H1 (cell line): Measurements from ENCODE around the gene C1QTNF7. TPM values are rescaled to one million over a fixed set of nuclear protein-coding genes. Genes with fewer than 3 reads are reported as not detected.

Experiments used
- CTCF ChIA-PET: fragments of 300-600 bp; sonication (Branson Sonifier 250); formaldehyde crosslinking; loops from one replicate; lab custom pipeline; 2021; ENCODE audit not compliant: partially characterized antibody; lab: Charles Lee
- POLR2A ChIA-PET: fragments of 300-600 bp; sonication (Branson Sonifier 250); formaldehyde crosslinking; loops from one replicate; lab custom pipeline; 2021; ENCODE audit warnings: inconsistent platforms; ENCODE audit not compliant: partially characterized antibody; lab: Charles Lee
- DNase-seq, 2 experiments: peaks; one replicate each; pipeline versions ENCODE4 v3.0.0 to v3.0.0-alpha.2; 2010 to 2022; ENCODE audit warnings: low spot score in 2 of 2, low read depth in 1 of 2, mixed read lengths in 1 of 2
- FAIRE-seq: peaks from 2 replicates; lab custom pipeline; 2011; peaks lifted over from hg19 to GRCh38; lab: Jason Lieb, UNC
- H2AFZ ChIP-seq: 2 replicates; pipeline ENCODE4 v1.8.1; 2012; ENCODE audit warnings: low read length, inconsistent platforms
- H2AK5ac ChIP-seq: 2 replicates; pipeline ENCODE4 v1.6.1; 2013; ENCODE audit warnings: low read depth, low read length
- H2BK120ac ChIP-seq: replicated peaks from 2 replicates; pipeline ENCODE3; 2013; ENCODE audit warnings: low read depth, low read length, inconsistent platforms
- H2BK12ac ChIP-seq: 2 replicates; pipeline ENCODE4 v1.6.1; 2013; ENCODE audit warnings: low read depth, low read length
- H2BK15ac ChIP-seq: 2 replicates; pipeline ENCODE4 v1.6.1; 2013; ENCODE audit warnings: low read length
- H2BK20ac ChIP-seq: 2 replicates; pipeline ENCODE4 v1.6.1; 2013; ENCODE audit warnings: low read length
- H2BK5ac ChIP-seq: 2 replicates; pipeline ENCODE4 v1.6.1; 2013; ENCODE audit warnings: low read depth, low read length
- H3K14ac ChIP-seq: 2 replicates; pipeline ENCODE4 v1.6.1; 2013; ENCODE audit warnings: inconsistent platforms; ENCODE audit not compliant: insufficient read length
- H3K18ac ChIP-seq: 2 replicates; pipeline ENCODE4 v1.6.1; 2013; ENCODE audit warnings: low read length; ENCODE audit errors: extremely low read depth
- H3K23ac ChIP-seq: 2 replicates; pipeline ENCODE4 v1.6.1; 2013; ENCODE audit warnings: inconsistent platforms; ENCODE audit not compliant: insufficient read length
- H3K23me2 ChIP-seq: 2 replicates; pipeline ENCODE4 v1.6.1; 2013; ENCODE audit warnings: low read depth, low read length
- H3K27ac ChIP-seq: 2 replicates; pipeline ENCODE4 v1.6.1; 2011; ENCODE audit warnings: low read depth, low read length, inconsistent platforms
- H3K27me3 ChIP-seq, 4 experiments: replicated peaks in 1 of 4; 1 replicate in 1 of 4; 2 replicates in 3 of 4; pipeline versions ENCODE4 v1.6.1 to v1.8.1; 2011 to 2013; ENCODE audit warnings: low read length in 3 of 4, mild to moderate bottlenecking in 3 of 4, inconsistent platforms in 2 of 4, mixed read lengths in 2 of 4, moderate library complexity in 1 of 4; ENCODE audit not compliant: control insufficient read depth in 3 of 4, insufficient read depth in 3 of 4; ENCODE audit errors: extremely low read depth in 1 of 4
- H3K36me3 ChIP-seq, 4 experiments: 2 replicates each; pipeline versions ENCODE4 v1.6.1 to v1.8.1; 2011 to 2013; ENCODE audit warnings: mild to moderate bottlenecking in 4 of 4, low read length in 3 of 4, moderate library complexity in 2 of 4, control low read depth in 1 of 4, inconsistent platforms in 1 of 4; ENCODE audit not compliant: insufficient read depth in 4 of 4, control insufficient read depth in 2 of 4
- H3K4ac ChIP-seq: replicated peaks from 2 replicates; pipeline ENCODE3; 2013; ENCODE audit warnings: low read length, low read depth, mixed read lengths, inconsistent platforms; ENCODE audit not compliant: insufficient read length
- H3K4me1 ChIP-seq, 4 experiments: replicated peaks in 1 of 4; 1 replicate in 1 of 4; 2 replicates in 3 of 4; pipeline versions ENCODE4 v1.6.1 to v1.8.1; 2011 to 2013; ENCODE audit warnings: low read length in 3 of 4, inconsistent platforms in 2 of 4, mixed read lengths in 1 of 4; ENCODE audit not compliant: insufficient read depth in 4 of 4, control insufficient read depth in 3 of 4
- H3K4me2 ChIP-seq, 2 experiments: 2 replicates each; pipeline versions ENCODE4 v1.6.1 to v1.8.1; 2011 to 2013; ENCODE audit warnings: low read depth in 2 of 2, low read length in 2 of 2, control low read depth in 1 of 2, inconsistent platforms in 1 of 2, mild to moderate bottlenecking in 1 of 2; ENCODE audit not compliant: insufficient read depth in 1 of 2
- H3K4me3 ChIP-seq, 4 experiments: fragments of 200-600, 300-600 bp in 1 of 4; sonication (generic), shearing (Covaris generic), sonication (Bioruptor Twin) in 1 of 4; 2 replicates each; pipeline versions ENCODE4 v1.5.1 to v1.8.1; 2011 to 2016; ENCODE audit warnings: low read length in 4 of 4, low read depth in 3 of 4, control low read depth in 2 of 4, inconsistent platforms in 2 of 4, mild to moderate bottlenecking in 2 of 4, mixed read lengths in 1 of 4, moderate library complexity in 1 of 4; ENCODE audit not compliant: insufficient read depth in 2 of 4; ENCODE audit errors: extremely low read depth in 1 of 4
- H3K56ac ChIP-seq: replicated peaks from 2 replicates; pipeline ENCODE3; 2013; ENCODE audit warnings: low read depth, mild to moderate bottlenecking, mixed read lengths, low read length, inconsistent platforms; ENCODE audit not compliant: insufficient read length
- H3K79me1 ChIP-seq: 2 replicates; pipeline ENCODE4 v1.6.1; 2013; ENCODE audit warnings: low read depth, low read length, control low read depth
- H3K79me2 ChIP-seq, 2 experiments: 2 replicates each; pipeline versions ENCODE4 v1.6.1 to v1.8.1; 2012 to 2013; ENCODE audit warnings: low read length in 2 of 2, mild to moderate bottlenecking in 2 of 2, inconsistent platforms in 1 of 2; ENCODE audit not compliant: insufficient read depth in 2 of 2, control insufficient read depth in 1 of 2
- H3K9ac ChIP-seq, 4 experiments: replicated peaks in 1 of 4; 1 replicate in 1 of 4; 2 replicates in 3 of 4; pipeline versions ENCODE4 v1.6.1 to v1.8.1; 2011 to 2013; ENCODE audit warnings: low read depth in 3 of 4, low read length in 3 of 4, control low read depth in 2 of 4, mild to moderate bottlenecking in 2 of 4, moderate library complexity in 2 of 4, inconsistent platforms in 1 of 4; ENCODE audit errors: extremely low read depth in 1 of 4
- H3K9me3 ChIP-seq, 2 experiments: 2 replicates each; pipeline versions ENCODE4 v1.6.1 to v1.8.1; 2012 to 2013; ENCODE audit warnings: mild to moderate bottlenecking in 2 of 2, moderate library complexity in 2 of 2, control low read depth in 1 of 2, inconsistent platforms in 1 of 2, low read depth in 1 of 2, low read length in 1 of 2, mixed read lengths in 1 of 2; ENCODE audit not compliant: insufficient read depth in 2 of 2
- H4K20me1 ChIP-seq, 2 experiments: replicated peaks in 1 of 2; 2 replicates each; pipeline versions ENCODE3 to v1.8.1; 2011 to 2013; ENCODE audit warnings: inconsistent platforms in 2 of 2, low read length in 2 of 2, mild to moderate bottlenecking in 1 of 2; ENCODE audit not compliant: insufficient read depth in 2 of 2, control insufficient read depth in 1 of 2
- H4K5ac ChIP-seq: 2 replicates; pipeline ENCODE4 v1.6.1; 2013; ENCODE audit warnings: low read length, low read depth, mixed read lengths, inconsistent platforms; ENCODE audit not compliant: insufficient read length
- H4K8ac ChIP-seq: 2 replicates; pipeline ENCODE4 v1.8.0; 2013; ENCODE audit warnings: mild to moderate bottlenecking, moderate library complexity, low read length, inconsistent platforms; ENCODE audit not compliant: insufficient read depth; ENCODE audit errors: extremely low read depth
- H4K91ac ChIP-seq: replicated peaks from 2 replicates; pipeline ENCODE3; 2013; ENCODE audit warnings: low read length, mixed read lengths, inconsistent platforms; ENCODE audit not compliant: insufficient read length
- SIX5 ChIP-seq: IDR thresholded peaks from 2 replicates; pipeline ENCODE4 v1.6.1; 2011; ENCODE audit warnings: mild to moderate bottlenecking, low read depth, low read length
- WGBS, 2 experiments: shearing (Covaris generic) in 1 of 2; methylation state at CpG; one replicate each; pipeline versions ENCODE4 v1.1.6 to v1.1.7; 2013 to 2015; ENCODE audit warnings: low lambda C conversion rate in 2 of 2, mixed read lengths in 2 of 2, inconsistent platforms in 1 of 2, low coverage in 1 of 2, missing lambda C conversion rate in 1 of 2; ENCODE audit not compliant: insufficient replicate concordance in 2 of 2, insufficient coverage in 1 of 2, insufficient read length in 1 of 2; ENCODE audit errors: extremely low coverage in 1 of 2, missing lambda C conversion rate in 1 of 2; 5-methylcytosine and 5-hydroxymethylcytosine counted together
- polyA plus RNA-seq, 7 experiments: library from polyadenylated mRNA; depleted of rRNA in 3 of 7; stranded (reverse) in 5 of 7; unstranded in 2 of 7; fragments of >200 nt in 5 of 7; fragments of 200-250 nt in 2 of 7; gene quantifications; 1 replicate in 5 of 7; 2 replicates in 1 of 7; 4 replicates in 1 of 7; pipeline versions ENCODE4 v1.2.1 to v1.2.3, GENCODE V29; 2011 to 2013; ENCODE audit warnings: missing spikeins in 2 of 7, mixed read lengths in 2 of 7
- total RNA-seq: library from RNA; stranded (reverse); fragmentation: NEBNext Ultra II Directional; extraction: Animal tissue kit (Norgen Biotek cat#: 25700); gene quantifications from 2 replicates; pipeline ENCODE4 v1.2.1, GENCODE V29; 2021

The C1QTNF7 gene
- total and polyA plus RNA-seq, 2 of the 8 experiments (the other 6 are each of a cell fraction or from before 2014, with no cell fraction given) = not detected

- Histone ChIP-seq H3K23me2 (no peaks in the 10 kb centered on the region), H4K8ac (no peak overlapping the region), H3K36me3 (no peaks in the 10 kb centered on the region), H3K18ac (no peak overlapping the region), H2AK5ac (no peak overlapping the region), H3K79me1 (no peaks in the 10 kb centered on the region), H3K4ac (no peak overlapping the region), H4K5ac (no peak overlapping the region), H3K27me3 (no peaks in the 10 kb centered on the region), H2AFZ (peak overlapping the region; percentile 73; the same call in 1 of the 2 replicates), H3K4me1 (no peaks in the 10 kb centered on the region), H3K4me2 (no peak overlapping the region), H4K20me1 (no peaks in the 10 kb centered on the region), H3K56ac (no peak overlapping the region), H2BK15ac (no peak overlapping the region), H2BK5ac (no peak overlapping the region), H2BK120ac (no peak overlapping the region), H3K14ac (no peak overlapping the region), H3K23ac (no peak overlapping the region), H2BK20ac (no peak overlapping the region), H3K4me3 (no peak overlapping the region), H3K79me2 (no peaks in the 10 kb centered on the region), H3K9me3 (no peaks in the 10 kb centered on the region), H2BK12ac (no peak overlapping the region), H3K9ac (no peak overlapping the region), H4K91ac (no peak overlapping the region), H3K27ac (no peak overlapping the region)
- TF ChIP-seq SIX5 = no peak
- 84% methylated on average over 1 of the region's 1 CpG; no CpG with 5 or more reads in 1 of the 2 experiments for WGBS, 2 experiments
- no peak for DNase-seq
- ChIA-PET POLR2A (no interaction called here), CTCF (no interaction called here)
- FAIRE-seq = no peak
Observed at GRCh38 chr4:15428611-15429010, 778 bp downstream of the C1QTNF7 start.
